ENCODE measurements around the gene DVL1.

The DVL1 gene

GRCh38 chr1:1335283-1335682 lies 13.9 kb downstream of the DVL1 start:
- Mint-ChIP-seq H3K4me3 (no peak overlapping the region), H3K9me3 (no peaks in the 10 kb centered on the region), H3K36me3 (peaks cover 6% of the 10 kb centered on the region), H3K4me1 (no peaks in the 10 kb centered on the region), H3K27ac (no peak overlapping the region), H3K27me3 (peaks cover 3% of the 10 kb centered on the region)
- no peak for DNase-seq
- CTCF ChIA-PET, result no interaction called here

GRCh38 chr1:1334835-1335234 lies 14.4 kb downstream of the DVL1 start:
- Mint-ChIP-seq H3K9me3 (peaks cover 2% of the 10 kb centered on the region), H3K27ac (no peak overlapping the region), H3K36me3 (peaks cover 6% of the 10 kb centered on the region), H3K27me3 (peaks cover 3% of the 10 kb centered on the region), H3K4me3 (no peak overlapping the region), H3K4me1 (no peaks in the 10 kb centered on the region)
- CTCF ChIA-PET, result no interaction called here
- DNase-seq, result no peak

GRCh38 chr1:1333551-1334241 lies 15.5 kb downstream of the DVL1 start:
- CTCF ChIA-PET, result no interaction called here
- peaks cover 4% of the 10 kb centered on the region for H3K36me3 Mint-ChIP-seq
- H3K4me1 Mint-ChIP-seq, result no peaks in the 10 kb centered on the region
- H3K27me3 Mint-ChIP-seq, result peaks cover 3% of the 10 kb centered on the region
- H3K4me3 Mint-ChIP-seq, result no peak overlapping the region
- H3K27ac Mint-ChIP-seq, result no peak overlapping the region
- peaks cover 6% of the 10 kb centered on the region for H3K9me3 Mint-ChIP-seq
- DNase-seq, result no peak

GRCh38 chr1:1332774-1333480 lies 16.3 kb downstream of the DVL1 start:
- DNase-seq, result no peak
- Mint-ChIP-seq H3K9me3 (peaks cover 6% of the 10 kb centered on the region), H3K4me3 (no peak overlapping the region), H3K27ac (no peak overlapping the region), H3K4me1 (no peaks in the 10 kb centered on the region), H3K27me3 (peaks cover 3% of the 10 kb centered on the region), H3K36me3 (peaks cover 4% of the 10 kb centered on the region)
- CTCF ChIA-PET, result no interaction called here

GRCh38 chr1:1332031-1332755 lies 17.0 kb downstream of the DVL1 start:
- CTCF ChIA-PET, result no interaction called here
- H3K36me3 Mint-ChIP-seq, result peaks cover 5% of the 10 kb centered on the region
- no peaks in the 10 kb centered on the region for H3K4me1 Mint-ChIP-seq
- peaks cover 6% of the 10 kb centered on the region for H3K9me3 Mint-ChIP-seq
- no peak overlapping the region for H3K27ac Mint-ChIP-seq
- no peak overlapping the region for H3K4me3 Mint-ChIP-seq
- no peak for DNase-seq
- peaks cover 3% of the 10 kb centered on the region for H3K27me3 Mint-ChIP-seq

GRCh38 chr1:1331068-1331965 lies 17.9 kb downstream of the DVL1 start, which contains the start of gene TAS1R3:
TAS1R3 (plus strand) TSS chr1:1331280; CDS start chr1:1331346, 66 bp downstream.
- H3K4me3 Mint-ChIP-seq, result no peak within 1 kb of the TSS
- peaks cover 6% of the 10 kb centered on the region for H3K9me3 Mint-ChIP-seq
- no peak for DNase-seq
- CTCF ChIA-PET, result no interaction called here
- peaks cover 5% of the 10 kb centered on the region for H3K36me3 Mint-ChIP-seq
- H3K27ac Mint-ChIP-seq, result no peak within 1 kb of the TSS
- H3K27me3 Mint-ChIP-seq, result peaks cover 3% of the 10 kb centered on the region
- H3K4me1 Mint-ChIP-seq, result peaks cover under 1% of the 10 kb centered on the region

- CTCF ChIA-PET, result no interaction called here
- H3K27ac Mint-ChIP-seq, result no peak overlapping the region
- H3K9me3 Mint-ChIP-seq, result peaks cover 6% of the 10 kb centered on the region
- no peak for DNase-seq
- peaks cover 5% of the 10 kb centered on the region for H3K36me3 Mint-ChIP-seq
- no peak overlapping the region for H3K4me3 Mint-ChIP-seq
- H3K27me3 Mint-ChIP-seq, result peaks cover 3% of the 10 kb centered on the region
- peaks cover 9% of the 10 kb centered on the region for H3K4me1 Mint-ChIP-seq
Observed at GRCh38 chr1:1330366-1331067, 18.7 kb downstream of the DVL1 start.

GRCh38 chr1:1329304-1330210 lies 19.7 kb downstream of the DVL1 start:
- H3K4me1 Mint-ChIP-seq, result peaks cover 12% of the 10 kb centered on the region
- H3K4me3 Mint-ChIP-seq, result no peak overlapping the region
- H3K9me3 Mint-ChIP-seq, result peaks cover 6% of the 10 kb centered on the region
- H3K36me3 Mint-ChIP-seq, result peaks cover 5% of the 10 kb centered on the region
- CTCF ChIA-PET, result no interaction called here
- DNase-seq, result no peak
- peak overlapping the region; percentile 76 for H3K27ac Mint-ChIP-seq
- H3K27me3 Mint-ChIP-seq, result peaks cover 3% of the 10 kb centered on the region

GRCh38 chr1:1328254-1328653 lies 21.0 kb downstream of the DVL1 start:
- no peak for DNase-seq
- CTCF ChIA-PET, result interaction anchor here (1.2 kb wide), 1 partner anchor 20 kb away, joined by 3 read pairs; no protein-coding TSS in a partner anchor
- Mint-ChIP-seq H3K27me3 (no peaks in the 10 kb centered on the region), H3K9me3 (peaks cover 6% of the 10 kb centered on the region), H3K4me1 (peaks cover 18% of the 10 kb centered on the region), H3K4me3 (no peak overlapping the region), H3K27ac (no peak overlapping the region), H3K36me3 (peaks cover 9% of the 10 kb centered on the region)

GRCh38 chr1:1327291-1327690 lies 21.9 kb downstream of the DVL1 start:
- peak overlapping the region; percentile 26 for H3K4me3 Mint-ChIP-seq

GRCh38 chr1:1326075-1326605 lies 23.1 kb downstream of the DVL1 start:
- Mint-ChIP-seq H3K27me3 (no peaks in the 10 kb centered on the region), H3K27ac (peak overlapping the region; percentile 82), H3K4me1 (peaks cover 30% of the 10 kb centered on the region), H3K9me3 (peaks cover 6% of the 10 kb centered on the region), H3K36me3 (peaks cover 11% of the 10 kb centered on the region), H3K4me3 (peak overlapping the region; percentile 75)
- DNase-seq, result no peak
- CTCF ChIA-PET, result interaction anchor here (2.0 kb wide), 1 partner anchor 21 kb away, joined by 5 read pairs; no protein-coding TSS in a partner anchor

More at GRCh38 chr1:1327291-1327690, 21.9 kb downstream of the DVL1 start:
- no peak for DNase-seq
- Mint-ChIP-seq H3K9me3 (peaks cover 6% of the 10 kb centered on the region), H3K27ac (no peak overlapping the region), H3K36me3 (peaks cover 11% of the 10 kb centered on the region), H3K27me3 (no peaks in the 10 kb centered on the region), H3K4me1 (peaks cover 26% of the 10 kb centered on the region)
- CTCF ChIA-PET, result interaction anchor here (1.2 to 2.0 kb wide), 2 partner anchors 21 to 22 kb away, joined by 3 to 5 read pairs; no protein-coding TSS in a partner anchor

All from activated naive CD4-positive, alpha-beta T cell treated with anti-CD3 and anti-CD28 coated beads, Interleukin-2, amount 10 ng/mL, durations not matched to agents 7 days and 5 days (primary cell).